ACC112 (cell line): ENCODE data around the gene AGO3.
"Not testable (repeated sequence)": the region's sequence is repeated elsewhere in the genome, so short reads cannot be mapped to it uniquely, and the experiment has no call there.

Source experiments
- H2AFZ ChIP-seq: fragments of 200-600 bp; sonication (generic); one replicate; pipeline ENCODE4 v1.6.0; 2017; ENCODE audit warnings: antibody characterized with exemption, low read length; ENCODE audit not compliant: unreplicated experiment
- H3K27ac ChIP-seq: fragments of 200-600 bp; sonication (generic); 2 replicates; pipeline ENCODE4 v1.5.1; 2014; ENCODE audit warnings: low read depth, mild to moderate bottlenecking, antibody characterized with exemption, low read length, moderate library complexity
- H3K27me3 ChIP-seq: fragments of 200-600 bp; sonication (generic); 2 replicates; pipeline ENCODE4 v1.6.1; 2014; ENCODE audit warnings: mild to moderate bottlenecking, antibody characterized with exemption, low read length, moderate library complexity, mixed read lengths; ENCODE audit not compliant: insufficient read depth
- H3K36me3 ChIP-seq: fragments of 200-600 bp; sonication (generic); 2 replicates; pipeline ENCODE4 v1.6.1; 2016; ENCODE audit warnings: mild to moderate bottlenecking, antibody characterized with exemption, low read length, moderate library complexity, mixed read lengths; ENCODE audit not compliant: insufficient read depth
- H3K4me1 ChIP-seq: fragments of 200-600 bp; sonication (generic); one replicate; pipeline ENCODE4 v1.6.1; 2016; ENCODE audit warnings: low read length, mixed read lengths; ENCODE audit not compliant: insufficient read depth, unreplicated experiment, control insufficient read depth
- H3K4me3 ChIP-seq: fragments of 200-600 bp; sonication (generic); 2 replicates; pipeline ENCODE4 v1.5.1; 2014; ENCODE audit warnings: mild to moderate bottlenecking, low read depth, low read length
- H3K79me2 ChIP-seq: fragments of 200-600 bp; sonication (generic); one replicate; pipeline ENCODE4 v1.6.0; 2016; ENCODE audit warnings: low read length; ENCODE audit not compliant: control insufficient read depth, unreplicated experiment, insufficient read depth

AGO3 gene

GRCh38 chr1:36007741-36008140, 76.8 kb downstream of the AGO3 start:
- Histone ChIP-seq H3K4me3 (no peak overlapping the region), H3K27ac (peak overlapping the region; percentile 28; the same call in 1 of the 2 replicates), H2AFZ (no peak overlapping the region), H3K79me2 (no peaks in the 10 kb centered on the region), H3K27me3 (no peaks in the 10 kb centered on the region), H3K36me3 (peaks cover 4% of the 10 kb centered on the region), H3K4me1 (peaks cover 12% of the 10 kb centered on the region)

GRCh38 chr1:36008546-36009197, 77.8 kb downstream of the AGO3 start:
- Histone ChIP-seq H3K36me3 (peaks cover 5% of the 10 kb centered on the region), H3K27ac (peak overlapping the region; percentile 28; the same call in 1 of the 2 replicates), H2AFZ (no peak overlapping the region), H3K4me3 (no peak overlapping the region), H3K4me1 (peaks cover 12% of the 10 kb centered on the region), H3K27me3 (no peaks in the 10 kb centered on the region), H3K79me2 (no peaks in the 10 kb centered on the region)

- H3K27ac ChIP-seq, result no peak overlapping the region
- no peaks in the 10 kb centered on the region for H3K4me1 ChIP-seq
- H3K36me3 ChIP-seq, result peaks cover 16% of the 10 kb centered on the region
- H2AFZ ChIP-seq, result no peak overlapping the region
- no peaks in the 10 kb centered on the region for H3K79me2 ChIP-seq
- H3K4me3 ChIP-seq, result no peak overlapping the region
- no peaks in the 10 kb centered on the region for H3K27me3 ChIP-seq
Observed at GRCh38 chr1:36014722-36015220, 83.9 kb downstream of the AGO3 start.

- H3K36me3 ChIP-seq, result peaks cover 16% of the 10 kb centered on the region
- H3K27me3 ChIP-seq, result no peaks in the 10 kb centered on the region
- H3K27ac ChIP-seq, result no peak overlapping the region
- H3K4me3 ChIP-seq, result no peak overlapping the region
- H2AFZ ChIP-seq, result no peak overlapping the region
- H3K4me1 ChIP-seq, result no peaks in the 10 kb centered on the region
- H3K79me2 ChIP-seq, result no peaks in the 10 kb centered on the region
Observed at GRCh38 chr1:36016686-36017085, 85.8 kb downstream of the AGO3 start.

- Histone ChIP-seq H3K27me3 (no peaks in the 10 kb centered on the region), H2AFZ (no peak overlapping the region), H3K4me1 (no peaks in the 10 kb centered on the region), H3K27ac (no peak overlapping the region), H3K36me3 (peaks cover 9% of the 10 kb centered on the region), H3K79me2 (no peaks in the 10 kb centered on the region), H3K4me3 (no peak overlapping the region)
Observed at GRCh38 chr1:36023098-36023769, 92.3 kb downstream of the AGO3 start.

- not testable (repeated sequence) for H3K79me2 ChIP-seq, H3K4me1 ChIP-seq, H3K4me3 ChIP-seq, H2AFZ ChIP-seq, H3K27me3 ChIP-seq, H3K27ac ChIP-seq
- peaks cover 14% of the 10 kb centered on the region for H3K36me3 ChIP-seq
Observed at GRCh38 chr1:36024024-36024423, 93.1 kb downstream of the AGO3 start.

GRCh38 chr1:36024847-36025246, 93.9 kb downstream of the AGO3 start:
- Histone ChIP-seq H3K27me3 (no peaks in the 10 kb centered on the region), H3K4me3 (no peak overlapping the region), H2AFZ (no peak overlapping the region), H3K4me1 (no peaks in the 10 kb centered on the region), H3K79me2 (no peaks in the 10 kb centered on the region), H3K36me3 (peaks cover 14% of the 10 kb centered on the region), H3K27ac (no peak overlapping the region)

DNA sequence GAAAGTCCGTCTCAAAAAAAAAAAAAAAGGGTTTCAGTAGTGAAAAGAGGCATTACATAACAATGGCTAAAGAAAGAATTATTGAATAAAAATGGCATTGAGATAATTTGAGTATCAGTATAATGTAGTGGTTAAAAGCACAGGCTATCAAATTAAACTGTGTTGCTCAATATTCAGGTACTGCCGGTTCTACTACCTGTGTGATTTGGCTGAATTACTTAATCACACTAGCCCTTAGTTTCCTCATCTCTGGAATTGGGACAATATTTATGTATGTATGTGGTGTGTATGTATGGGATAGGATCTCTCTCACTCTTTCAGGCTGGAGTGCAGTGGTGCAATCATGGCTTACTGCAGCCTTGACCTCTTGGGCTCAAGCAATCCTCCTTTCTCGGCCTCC, 96.9 kb downstream of the AGO3 start:
- no peak overlapping the region for H2AFZ ChIP-seq
- no peaks in the 10 kb centered on the region for H3K27me3 ChIP-seq
- no peaks in the 10 kb centered on the region for H3K79me2 ChIP-seq
- H3K27ac ChIP-seq, result no peak overlapping the region
- no peak overlapping the region for H3K4me3 ChIP-seq
- peaks cover 14% of the 10 kb centered on the region for H3K36me3 ChIP-seq
- no peaks in the 10 kb centered on the region for H3K4me1 ChIP-seq

DNA sequence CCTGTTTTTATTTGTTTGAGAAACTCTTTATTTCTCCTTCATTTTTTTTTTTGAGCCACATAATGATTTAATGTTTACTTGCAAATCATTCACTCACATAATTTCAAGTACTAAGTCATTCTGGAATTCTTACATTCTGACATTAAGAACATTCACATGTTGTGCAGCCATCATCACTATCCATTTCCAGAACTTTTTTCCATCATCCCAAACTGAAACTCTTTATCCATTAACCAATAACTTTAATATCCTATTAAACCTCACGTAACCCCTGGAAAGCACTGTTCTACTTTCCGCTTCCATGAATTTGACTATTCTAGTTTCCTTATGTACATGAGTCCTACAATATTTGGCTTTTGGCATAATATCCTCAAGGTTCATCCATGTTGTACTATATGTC, 100.5 kb downstream of the AGO3 start:
- peaks cover 13% of the 10 kb centered on the region for H3K36me3 ChIP-seq
- peaks cover 13% of the 10 kb centered on the region for H3K4me1 ChIP-seq
- no peaks in the 10 kb centered on the region for H3K79me2 ChIP-seq
- no peak overlapping the region for H2AFZ ChIP-seq
- H3K27ac ChIP-seq, result no peak overlapping the region
- no peak overlapping the region for H3K4me3 ChIP-seq
- no peaks in the 10 kb centered on the region for H3K27me3 ChIP-seq

DNA sequence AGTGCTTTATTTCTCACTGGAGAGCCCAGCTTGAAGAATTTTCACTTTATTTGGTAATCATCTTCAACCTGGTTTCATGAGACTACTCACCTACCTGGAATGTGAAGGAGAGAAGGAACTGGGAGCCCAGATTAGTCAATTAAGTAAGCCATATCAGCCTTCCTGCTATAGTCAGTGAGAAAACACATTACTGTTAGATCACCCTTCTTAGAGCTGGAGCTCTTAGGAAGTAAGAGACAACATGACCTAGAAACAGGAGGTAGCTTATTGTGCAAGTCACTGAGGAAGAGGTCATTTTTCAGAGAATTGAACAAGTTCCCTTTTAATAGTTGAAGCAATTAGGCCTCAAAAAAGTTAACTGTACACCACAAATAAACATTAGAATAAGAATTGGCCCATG, 103.8 kb downstream of the AGO3 start:
- H3K79me2 ChIP-seq, result no peaks in the 10 kb centered on the region
- no peak overlapping the region for H2AFZ ChIP-seq
- peaks cover 3% of the 10 kb centered on the region for H3K36me3 ChIP-seq
- H3K27me3 ChIP-seq, result no peaks in the 10 kb centered on the region
- peaks cover 13% of the 10 kb centered on the region for H3K4me1 ChIP-seq
- H3K4me3 ChIP-seq, result no peak overlapping the region
- peak overlapping the region; percentile 8 for H3K27ac ChIP-seq

DNA sequence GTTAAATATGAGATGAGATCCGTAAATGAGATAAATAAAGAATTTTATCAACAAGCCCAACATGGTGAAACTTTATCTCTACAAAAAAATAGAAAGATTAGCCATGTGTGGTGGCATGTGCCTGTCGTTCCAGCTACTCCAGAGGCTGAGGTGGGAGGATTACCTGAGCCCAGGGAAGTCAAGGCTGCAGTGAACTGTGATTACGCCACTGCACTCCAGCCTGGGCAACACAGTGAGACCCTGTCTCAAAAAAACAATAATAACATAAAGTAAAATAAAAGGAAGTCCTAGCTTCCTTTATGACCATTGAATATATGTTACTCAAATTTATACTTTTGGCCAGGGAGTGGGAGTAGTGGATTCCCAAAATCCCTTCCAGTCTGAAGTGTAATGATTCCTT, 104.2 kb downstream of the AGO3 start:
- Histone ChIP-seq H3K79me2 (no peaks in the 10 kb centered on the region), H3K4me1 (peaks cover 13% of the 10 kb centered on the region), H3K27ac (peak overlapping the region; percentile 8; the same call in 1 of the 2 replicates), H3K27me3 (no peaks in the 10 kb centered on the region), H3K36me3 (peaks cover 8% of the 10 kb centered on the region), H3K4me3 (no peak overlapping the region), H2AFZ (no peak overlapping the region)
